OCI-LY7 (cell line): Measurements from ENCODE around the gene DNAH17.

ENCODE experiments used
- EZH2phosphoT487 ChIP-seq: fragments of 200-600 bp; sonication (generic); IDR thresholded peaks from 2 replicates; pipeline ENCODE4 v1.6.1; 2018; ENCODE audit warnings: low read depth, borderline replicate concordance, mild to moderate bottlenecking, mixed run types, antibody characterized with exemption, low read length, moderate library complexity, mixed read lengths
- TF ChIP-seq, protein P1 (sequence below): fragments of 200-600 bp; sonication (generic); conservative IDR thresholded peaks from 2 replicates; pipeline ENCODE4 v1.5.1; 2014; ENCODE audit warnings: mild to moderate bottlenecking, antibody characterized with exemption, low read length, moderate library complexity, mixed read lengths

DNA sequence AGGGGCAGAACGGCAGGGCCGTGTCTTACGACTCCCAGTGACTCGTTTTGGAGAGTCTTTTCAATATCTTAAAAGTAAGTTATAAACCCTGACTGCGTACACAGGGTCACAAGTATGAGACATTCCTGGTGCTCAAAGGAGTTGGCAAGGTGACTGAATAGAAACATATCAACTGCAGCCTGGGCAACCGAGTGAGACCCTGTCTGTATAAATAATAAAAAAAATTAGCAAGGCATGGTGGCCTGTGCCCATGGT, 115.5 kb downstream of the DNAH17 start:
- TF ChIP-seq, protein P1, sequence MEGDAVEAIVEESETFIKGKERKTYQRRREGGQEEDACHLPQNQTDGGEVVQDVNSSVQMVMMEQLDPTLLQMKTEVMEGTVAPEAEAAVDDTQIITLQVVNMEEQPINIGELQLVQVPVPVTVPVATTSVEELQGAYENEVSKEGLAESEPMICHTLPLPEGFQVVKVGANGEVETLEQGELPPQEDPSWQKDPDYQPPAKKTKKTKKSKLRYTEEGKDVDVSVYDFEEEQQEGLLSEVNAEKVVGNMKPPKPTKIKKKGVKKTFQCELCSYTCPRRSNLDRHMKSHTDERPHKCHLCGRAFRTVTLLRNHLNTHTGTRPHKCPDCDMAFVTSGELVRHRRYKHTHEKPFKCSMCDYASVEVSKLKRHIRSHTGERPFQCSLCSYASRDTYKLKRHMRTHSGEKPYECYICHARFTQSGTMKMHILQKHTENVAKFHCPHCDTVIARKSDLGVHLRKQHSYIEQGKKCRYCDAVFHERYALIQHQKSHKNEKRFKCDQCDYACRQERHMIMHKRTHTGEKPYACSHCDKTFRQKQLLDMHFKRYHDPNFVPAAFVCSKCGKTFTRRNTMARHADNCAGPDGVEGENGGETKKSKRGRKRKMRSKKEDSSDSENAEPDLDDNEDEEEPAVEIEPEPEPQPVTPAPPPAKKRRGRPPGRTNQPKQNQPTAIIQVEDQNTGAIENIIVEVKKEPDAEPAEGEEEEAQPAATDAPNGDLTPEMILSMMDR = no peak
- no peak for TF ChIP-seq EZH2phosphoT487
